HepG2 (cell line): Measurements from ENCODE around the gene AKR1A1. TPM values are rescaled to one million over a fixed set of nuclear protein-coding genes. Genes with fewer than 3 reads are reported as not detected.

Experiments used
- ATRX ChIP-seq: sonication (generic); formaldehyde crosslinking; IDR thresholded peaks from 2 replicates; pipeline ENCODE4 v1.4.0; 2020; ENCODE audit warnings: missing genetic modification reagents, borderline replicate concordance
- HMGA1 ChIP-seq: sonication (generic); formaldehyde crosslinking; conservative IDR thresholded peaks from 2 replicates; pipeline ENCODE4 v1.4.0; 2020; ENCODE audit warnings: missing genetic modification reagents
- MXI1 ChIP-seq: IDR thresholded peaks from 3 replicates; pipeline ENCODE4 v1.6.1; 2012; ENCODE audit warnings: low read depth, low read length, inconsistent platforms, borderline replicate concordance
- REL ChIP-seq: sonication (generic); formaldehyde crosslinking; conservative IDR thresholded peaks from 2 replicates; pipeline ENCODE4 v1.8.0; 2022; ENCODE audit warnings: mild to moderate bottlenecking, missing genetic modification reagents, moderate library complexity
- SMYD3 ChIP-seq: sonication (generic); formaldehyde crosslinking; IDR thresholded peaks from 2 replicates; pipeline ENCODE4 v1.8.1; 2023; ENCODE audit warnings: mild to moderate bottlenecking, missing genetic modification reagents
- ZBTB37 ChIP-seq: sonication (generic); formaldehyde crosslinking; IDR thresholded peaks from 2 replicates; pipeline ENCODE4 v1.4.0; 2020; ENCODE audit warnings: mild to moderate bottlenecking, missing genetic modification reagents
- ZBTB43 ChIP-seq: sonication (generic); formaldehyde crosslinking; conservative IDR thresholded peaks from 2 replicates; pipeline ENCODE4 v1.4.0; 2020; ENCODE audit warnings: missing genetic modification reagents
- ZBTB49 ChIP-seq: sonication (generic); formaldehyde crosslinking; IDR thresholded peaks from 2 replicates; pipeline ENCODE4 v1.4.0; 2020; ENCODE audit warnings: missing genetic modification reagents, borderline replicate concordance
- ZNF225 ChIP-seq: sonication (generic); formaldehyde crosslinking; IDR thresholded peaks from 2 replicates; pipeline ENCODE4 v1.4.0; 2020; ENCODE audit warnings: mild to moderate bottlenecking, missing genetic modification reagents
- ZNF609 ChIP-seq: sonication (generic); formaldehyde crosslinking; IDR thresholded peaks from 2 replicates; pipeline ENCODE4 v1.4.0; 2020; ENCODE audit warnings: mild to moderate bottlenecking, missing genetic modification reagents, borderline replicate concordance
- ZNF614 ChIP-seq: IDR thresholded peaks from 2 replicates; pipeline ENCODE4 v1.6.1; 2018; ENCODE audit warnings: missing biosample characterization, missing genetic modification reagents, inconsistent platforms, borderline replicate concordance
- ZNF761 ChIP-seq: sonication (generic); formaldehyde crosslinking; conservative IDR thresholded peaks from 2 replicates; pipeline ENCODE4 v1.4.0; 2020; ENCODE audit warnings: mild to moderate bottlenecking, missing genetic modification reagents
- ZSCAN25 ChIP-seq: sonication (generic); formaldehyde crosslinking; IDR thresholded peaks from 2 replicates; pipeline ENCODE4 v1.8.0; 2022; ENCODE audit warnings: mild to moderate bottlenecking, missing genetic modification reagents
- polyA plus RNA-seq, 8 experiments: library from polyadenylated mRNA; depleted of rRNA in 3 of 8; stranded (reverse) in 7 of 8; unstranded in 1 of 8; fragments of >200 nt; fragmentation: Illumina TruSeq in 4 of 8; extraction: Trizol in 4 of 8; gene quantifications; 2 replicates each; pipeline versions ENCODE4 v1.2.1 to v1.2.3, GENCODE V29; 2011 to 2016; ENCODE audit warnings: low read depth in 4 of 8, missing spikeins in 1 of 8, mixed read lengths in 1 of 8; ENCODE audit not compliant: insufficient read depth in 1 of 8
- total RNA-seq, 5 experiments: library from RNA; depleted of rRNA; stranded (reverse); fragments of >200 nt; fragmentation: Illumina TruSeq; extraction: Trizol; gene quantifications; 2 replicates each; pipeline ENCODE4 v1.2.3, GENCODE V29; 2016; ENCODE audit warnings: low read depth in 1 of 5

The AKR1A1 gene
- total and polyA plus RNA-seq, 2 of the 13 experiments (the other 11 are each of a cell fraction or from before 2014, with no cell fraction given), result 181 to 217 TPM

- TF ChIP-seq ZSCAN25 (CRISPR knock-in tag) (peak; percentile 48; the same call in 1 of the 2 replicates), ZNF225 (CRISPR knock-in tag) (peak; percentile 83), ZBTB43 (CRISPR knock-in tag) (peak; percentile 77; the same call in 1 of the 2 replicates), ATRX (CRISPR knock-in tag) (no peak), ZBTB37 (CRISPR knock-in tag) (peak; percentile 28; the same call in 1 of the 2 replicates), ZNF609 (CRISPR knock-in tag) (peak; percentile 75), SMYD3 (peak; percentile 59; the same call in 1 of the 2 replicates), ZNF614 (peak; percentile 100), REL (CRISPR knock-in tag) (0 out of 2 replicates have a peak, but pooled peaks have one; percentile 84), HMGA1 (CRISPR knock-in tag) (no peak), MXI1 (peak; percentile 95), ZNF761 (CRISPR knock-in tag) (peak; percentile 86; the same call in 1 of the 2 replicates), ZBTB49 (CRISPR knock-in tag) (no peak; the same call in 1 of the 2 replicates)
Measured at GRCh38 chr1:45521413-45522323, 29.0 kb upstream of the AKR1A1 start, which contains the start of gene PRDX1 (continued).
